Upper lobe of left lung (tissue), 4 donors: ENCODE measurements around the gene ASAH2.

ENCODE experiments used
- POLR2AphosphoS5 ChIP-seq, 2 donors: sonication (generic); formaldehyde crosslinking; IDR thresholded peaks; one replicate each; pipeline ENCODE4 v1.5.1; 2017; ENCODE audit warnings: antibody characterized with exemption in 2 of 2
- TF ChIP-seq, protein P1 (sequence below), 6 experiments: fragments of 450-650 bp in 4 of 6; fragments of 200-600 bp in 2 of 6; sonication (generic) in 2 of 6; IDR thresholded peaks; one replicate each; pipeline ENCODE4 v1.5.1; 2016 to 2019; ENCODE audit warnings: antibody characterized with exemption in 6 of 6

- TF ChIP-seq, protein P1, sequence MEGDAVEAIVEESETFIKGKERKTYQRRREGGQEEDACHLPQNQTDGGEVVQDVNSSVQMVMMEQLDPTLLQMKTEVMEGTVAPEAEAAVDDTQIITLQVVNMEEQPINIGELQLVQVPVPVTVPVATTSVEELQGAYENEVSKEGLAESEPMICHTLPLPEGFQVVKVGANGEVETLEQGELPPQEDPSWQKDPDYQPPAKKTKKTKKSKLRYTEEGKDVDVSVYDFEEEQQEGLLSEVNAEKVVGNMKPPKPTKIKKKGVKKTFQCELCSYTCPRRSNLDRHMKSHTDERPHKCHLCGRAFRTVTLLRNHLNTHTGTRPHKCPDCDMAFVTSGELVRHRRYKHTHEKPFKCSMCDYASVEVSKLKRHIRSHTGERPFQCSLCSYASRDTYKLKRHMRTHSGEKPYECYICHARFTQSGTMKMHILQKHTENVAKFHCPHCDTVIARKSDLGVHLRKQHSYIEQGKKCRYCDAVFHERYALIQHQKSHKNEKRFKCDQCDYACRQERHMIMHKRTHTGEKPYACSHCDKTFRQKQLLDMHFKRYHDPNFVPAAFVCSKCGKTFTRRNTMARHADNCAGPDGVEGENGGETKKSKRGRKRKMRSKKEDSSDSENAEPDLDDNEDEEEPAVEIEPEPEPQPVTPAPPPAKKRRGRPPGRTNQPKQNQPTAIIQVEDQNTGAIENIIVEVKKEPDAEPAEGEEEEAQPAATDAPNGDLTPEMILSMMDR (IDR thresholded peaks at IDR 0.05) = no peak
- TF ChIP-seq POLR2AphosphoS5 (IDR thresholded peaks at IDR 0.05) = no peak
Observed at GRCh38 chr10:50272531-50272930, 21.2 kb upstream of the ASAH2 start.
